ENCODE measurements around the gene KNOP1. TPM values are rescaled to one million over a fixed set of nuclear protein-coding genes. Genes with fewer than 3 reads are reported as not detected.
"Not testable (repeated sequence)": the region's sequence is repeated elsewhere in the genome, so short reads cannot be mapped to it uniquely, and the experiment has no call there.

Gene KNOP1
- total RNA-seq, 1 donor, result 10.1 TPM

DNA sequence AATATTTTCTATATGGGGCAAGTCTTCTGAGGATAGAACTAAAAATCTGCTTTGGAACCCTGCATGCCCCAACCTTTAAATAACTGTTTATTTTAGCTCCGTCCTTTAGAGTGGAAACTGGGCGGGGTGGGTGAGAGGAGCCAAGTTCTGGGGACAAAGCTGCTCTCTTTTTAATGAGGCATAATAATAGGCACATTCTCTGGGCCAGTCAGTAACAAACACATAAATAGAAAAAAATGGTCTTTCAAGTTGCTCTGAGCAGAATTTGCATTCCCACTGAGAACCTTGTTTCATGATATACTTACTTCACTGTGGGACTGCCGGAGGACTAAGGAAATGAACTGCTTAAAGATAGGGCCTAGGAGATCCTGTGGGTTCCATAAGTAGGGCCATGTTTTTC, 51.5 kb downstream of the KNOP1 start:
- no peak overlapping the region for H3K27ac ChIP-seq (ENCODE audit: low read depth, low read length)
- no peak overlapping the region for H3K4me3 ChIP-seq (ENCODE audit: insufficient read depth, low read length)
- no peaks in the 10 kb centered on the region for H3K4me1 ChIP-seq (ENCODE audit: insufficient read depth, low read length)
- H3K36me3 ChIP-seq (ENCODE audit: insufficient read depth, low read length), result peaks cover 6% of the 10 kb centered on the region
- H3K4me2 ChIP-seq (ENCODE audit: insufficient read depth, low read length), result no peak overlapping the region
- H4K20me1 ChIP-seq (ENCODE audit: insufficient read depth, low read length), result no peaks in the 10 kb centered on the region
- H2AFZ ChIP-seq (ENCODE audit: low read length), result no peak overlapping the region
- DNase-seq (ENCODE audit: insufficient read length, low spot score, missing footprints), result no peak
- H3K27me3 ChIP-seq (ENCODE audit: insufficient read depth, low read length), result no peaks in the 10 kb centered on the region
- H3K9me3 ChIP-seq (ENCODE audit: low read depth, low read length), result no peaks in the 10 kb centered on the region
- no peaks in the 10 kb centered on the region for H3K79me2 ChIP-seq (ENCODE audit: insufficient read depth, low read length)
- TF ChIP-seq, protein P1, sequence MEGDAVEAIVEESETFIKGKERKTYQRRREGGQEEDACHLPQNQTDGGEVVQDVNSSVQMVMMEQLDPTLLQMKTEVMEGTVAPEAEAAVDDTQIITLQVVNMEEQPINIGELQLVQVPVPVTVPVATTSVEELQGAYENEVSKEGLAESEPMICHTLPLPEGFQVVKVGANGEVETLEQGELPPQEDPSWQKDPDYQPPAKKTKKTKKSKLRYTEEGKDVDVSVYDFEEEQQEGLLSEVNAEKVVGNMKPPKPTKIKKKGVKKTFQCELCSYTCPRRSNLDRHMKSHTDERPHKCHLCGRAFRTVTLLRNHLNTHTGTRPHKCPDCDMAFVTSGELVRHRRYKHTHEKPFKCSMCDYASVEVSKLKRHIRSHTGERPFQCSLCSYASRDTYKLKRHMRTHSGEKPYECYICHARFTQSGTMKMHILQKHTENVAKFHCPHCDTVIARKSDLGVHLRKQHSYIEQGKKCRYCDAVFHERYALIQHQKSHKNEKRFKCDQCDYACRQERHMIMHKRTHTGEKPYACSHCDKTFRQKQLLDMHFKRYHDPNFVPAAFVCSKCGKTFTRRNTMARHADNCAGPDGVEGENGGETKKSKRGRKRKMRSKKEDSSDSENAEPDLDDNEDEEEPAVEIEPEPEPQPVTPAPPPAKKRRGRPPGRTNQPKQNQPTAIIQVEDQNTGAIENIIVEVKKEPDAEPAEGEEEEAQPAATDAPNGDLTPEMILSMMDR (IDR thresholded peaks at IDR 0.05; ENCODE audit: extremely low read depth, low read depth, low read length), result no peak

DNA sequence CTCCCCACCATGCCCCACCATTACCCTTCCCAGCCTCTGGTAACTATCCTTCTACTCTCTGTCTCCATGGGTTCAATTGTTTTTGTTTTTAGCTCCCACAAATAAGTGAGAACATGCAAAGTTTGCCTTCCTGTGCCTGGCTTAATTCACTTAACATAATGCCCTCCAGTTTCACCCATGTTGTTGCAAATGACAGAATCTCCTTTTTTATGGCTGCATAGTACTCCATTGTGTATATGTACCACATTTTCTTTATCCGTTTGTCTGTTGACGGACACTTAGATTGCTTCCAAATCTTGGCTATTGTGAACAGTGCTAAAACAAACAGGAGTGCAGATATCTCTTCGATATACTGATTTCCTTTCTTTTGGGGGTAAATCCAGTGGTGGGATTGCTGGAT, 52.7 kb downstream of the KNOP1 start:
- H3K4me3 ChIP-seq (ENCODE audit: insufficient read depth, low read length); H4K20me1 ChIP-seq (ENCODE audit: insufficient read depth, low read length); H3K79me2 ChIP-seq (ENCODE audit: insufficient read depth, low read length); H3K4me2 ChIP-seq (ENCODE audit: insufficient read depth, low read length); H2AFZ ChIP-seq (ENCODE audit: low read length); DNase-seq (ENCODE audit: insufficient read length, low spot score, missing footprints); H3K27me3 ChIP-seq (ENCODE audit: insufficient read depth, low read length); H3K27ac ChIP-seq (ENCODE audit: low read depth, low read length); H3K4me1 ChIP-seq (ENCODE audit: insufficient read depth, low read length); H3K36me3 ChIP-seq (ENCODE audit: insufficient read depth, low read length); H3K9me3 ChIP-seq (ENCODE audit: low read depth, low read length): not testable (repeated sequence)

DNA sequence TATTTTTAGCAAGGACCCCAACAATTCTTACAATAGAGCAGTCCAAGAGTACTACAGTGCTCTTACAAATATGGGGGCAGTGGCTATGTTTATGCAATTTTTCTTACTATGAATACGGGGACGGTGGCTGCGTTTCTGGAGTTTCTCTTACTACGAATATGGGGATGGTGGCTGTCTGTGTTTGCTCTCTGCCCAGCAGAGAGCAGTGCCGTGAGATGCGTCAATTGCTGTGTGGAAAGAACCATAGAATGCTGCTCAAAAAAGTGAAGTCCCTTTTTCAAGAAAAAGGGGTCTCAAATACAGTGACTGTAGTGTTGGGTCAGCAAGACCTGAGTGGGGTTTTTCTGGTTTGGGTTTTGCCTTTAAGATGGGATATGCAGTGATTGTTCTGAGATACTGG, 53.9 kb downstream of the KNOP1 start:
- H4K20me1 ChIP-seq (ENCODE audit: insufficient read depth, low read length), result no peaks in the 10 kb centered on the region
- H3K27me3 ChIP-seq (ENCODE audit: insufficient read depth, low read length), result no peaks in the 10 kb centered on the region
- no peak overlapping the region for H3K4me3 ChIP-seq (ENCODE audit: insufficient read depth, low read length)
- no peak overlapping the region for H3K4me2 ChIP-seq (ENCODE audit: insufficient read depth, low read length)
- no peaks in the 10 kb centered on the region for H3K4me1 ChIP-seq (ENCODE audit: insufficient read depth, low read length)
- no peak overlapping the region for H3K27ac ChIP-seq (ENCODE audit: low read depth, low read length)
- no peaks in the 10 kb centered on the region for H3K36me3 ChIP-seq (ENCODE audit: insufficient read depth, low read length)
- H2AFZ ChIP-seq (ENCODE audit: low read length), result no peak overlapping the region
- DNase-seq (ENCODE audit: insufficient read length, low spot score, missing footprints), result no peak
- H3K79me2 ChIP-seq (ENCODE audit: insufficient read depth, low read length), result no peaks in the 10 kb centered on the region
- H3K9me3 ChIP-seq (ENCODE audit: low read depth, low read length), result no peaks in the 10 kb centered on the region
- TF ChIP-seq, protein P1 (IDR thresholded peaks at IDR 0.05; ENCODE audit: extremely low read depth, low read depth, low read length), result no peak

DNA sequence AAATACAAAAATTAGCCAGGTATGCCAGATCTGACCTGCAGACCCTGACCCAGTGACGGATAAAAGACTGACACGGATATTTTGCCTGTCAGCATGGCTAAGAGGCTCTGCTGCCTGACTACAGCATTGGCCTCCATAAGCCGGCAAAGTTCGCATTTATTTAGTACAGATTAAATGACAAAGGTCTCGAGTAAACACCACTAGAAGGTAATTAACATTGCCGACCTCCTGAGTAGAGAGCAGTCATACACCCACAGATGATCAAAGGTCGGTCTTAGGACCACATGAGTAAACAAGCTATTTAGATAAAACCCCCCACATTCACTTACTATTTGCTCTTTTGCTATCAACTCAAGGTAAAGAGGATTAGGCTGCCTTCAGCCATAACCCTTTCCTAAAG, 55.7 kb downstream of the KNOP1 start:
- TF ChIP-seq, protein P1 (IDR thresholded peaks at IDR 0.05; ENCODE audit: extremely low read depth, low read depth, low read length), result no peak
- Histone ChIP-seq H3K27me3 (ENCODE audit: insufficient read depth, low read length) (no peaks in the 10 kb centered on the region), H3K9me3 (ENCODE audit: low read depth, low read length) (no peaks in the 10 kb centered on the region), H3K4me2 (ENCODE audit: insufficient read depth, low read length) (no peak overlapping the region), H3K36me3 (ENCODE audit: insufficient read depth, low read length) (no peaks in the 10 kb centered on the region), H3K79me2 (ENCODE audit: insufficient read depth, low read length) (no peaks in the 10 kb centered on the region), H3K4me3 (ENCODE audit: insufficient read depth, low read length) (no peak overlapping the region), H3K4me1 (ENCODE audit: insufficient read depth, low read length) (no peaks in the 10 kb centered on the region), H2AFZ (ENCODE audit: low read length) (no peak overlapping the region), H4K20me1 (ENCODE audit: insufficient read depth, low read length) (no peaks in the 10 kb centered on the region), H3K27ac (ENCODE audit: low read depth, low read length) (no peak overlapping the region)
- no peak for DNase-seq (ENCODE audit: insufficient read length, low spot score, missing footprints)

Measured in osteoblast (primary cell).